Activated CD8-positive, alpha-beta memory T cell treated with anti-CD3 and anti-CD28 coated beads for 24 hours (primary cell): ENCODE measurements around the gene TEX19.

Experiments used
- DNase-seq: peaks from one replicate; pipeline ENCODE4 v3.0.0-alpha.2; 2020

TEX19 gene, protein sequence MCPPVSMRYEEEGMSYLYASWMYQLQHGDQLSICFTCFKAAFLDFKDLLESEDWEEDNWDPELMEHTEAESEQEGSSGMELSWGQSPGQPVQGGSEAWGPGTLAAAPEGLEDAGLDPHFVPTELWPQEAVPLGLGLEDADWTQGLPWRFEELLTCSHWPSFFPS

DNA sequence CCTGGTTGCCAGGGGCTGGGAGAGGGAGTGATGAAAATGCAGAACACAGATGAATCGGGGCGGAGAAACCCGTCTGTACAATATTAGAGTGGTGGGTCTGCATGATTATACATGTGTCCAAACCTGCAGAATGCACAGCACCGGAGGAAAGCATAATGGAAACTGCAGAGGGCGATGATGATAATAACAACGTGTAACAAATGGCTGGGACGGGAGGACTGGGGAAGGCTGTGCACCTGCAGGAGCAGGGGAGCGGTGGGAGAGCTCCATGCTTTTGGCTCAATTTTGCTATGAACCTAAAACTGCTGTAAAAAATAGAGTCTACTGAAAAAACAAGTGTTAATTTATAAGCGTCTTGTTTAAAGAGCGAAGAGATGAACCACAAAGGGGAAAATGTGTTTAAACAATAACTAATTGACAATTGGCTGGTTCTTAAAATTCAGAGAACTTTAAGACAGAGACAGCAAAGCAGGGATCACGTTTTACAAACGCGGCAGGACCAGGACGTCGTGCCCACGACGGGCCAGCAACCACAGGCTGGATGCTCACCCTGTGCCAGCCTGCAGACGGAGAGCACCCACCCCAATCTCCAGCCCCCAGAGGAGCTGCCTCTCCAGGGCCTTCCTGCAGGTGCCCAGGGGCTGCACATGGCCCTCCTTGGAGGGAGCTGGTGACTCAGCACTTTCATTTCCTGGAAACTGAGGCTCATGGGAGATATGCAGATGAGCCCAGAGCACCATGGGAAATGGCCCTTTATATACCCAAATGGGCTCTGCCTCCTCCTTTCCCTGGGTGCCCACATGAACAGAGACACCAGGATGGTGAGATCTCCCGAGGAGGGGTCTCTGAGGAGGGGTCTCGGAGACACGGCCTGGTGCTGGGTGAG lies at the start of gene TEX19:
Gene TEX19, plus strand, starts transcription at position 783 of the 886 bp plus-strand sequence. CDS start 2,904 bp downstream, outside the sequence.
- no peak for DNase-seq

DNA sequence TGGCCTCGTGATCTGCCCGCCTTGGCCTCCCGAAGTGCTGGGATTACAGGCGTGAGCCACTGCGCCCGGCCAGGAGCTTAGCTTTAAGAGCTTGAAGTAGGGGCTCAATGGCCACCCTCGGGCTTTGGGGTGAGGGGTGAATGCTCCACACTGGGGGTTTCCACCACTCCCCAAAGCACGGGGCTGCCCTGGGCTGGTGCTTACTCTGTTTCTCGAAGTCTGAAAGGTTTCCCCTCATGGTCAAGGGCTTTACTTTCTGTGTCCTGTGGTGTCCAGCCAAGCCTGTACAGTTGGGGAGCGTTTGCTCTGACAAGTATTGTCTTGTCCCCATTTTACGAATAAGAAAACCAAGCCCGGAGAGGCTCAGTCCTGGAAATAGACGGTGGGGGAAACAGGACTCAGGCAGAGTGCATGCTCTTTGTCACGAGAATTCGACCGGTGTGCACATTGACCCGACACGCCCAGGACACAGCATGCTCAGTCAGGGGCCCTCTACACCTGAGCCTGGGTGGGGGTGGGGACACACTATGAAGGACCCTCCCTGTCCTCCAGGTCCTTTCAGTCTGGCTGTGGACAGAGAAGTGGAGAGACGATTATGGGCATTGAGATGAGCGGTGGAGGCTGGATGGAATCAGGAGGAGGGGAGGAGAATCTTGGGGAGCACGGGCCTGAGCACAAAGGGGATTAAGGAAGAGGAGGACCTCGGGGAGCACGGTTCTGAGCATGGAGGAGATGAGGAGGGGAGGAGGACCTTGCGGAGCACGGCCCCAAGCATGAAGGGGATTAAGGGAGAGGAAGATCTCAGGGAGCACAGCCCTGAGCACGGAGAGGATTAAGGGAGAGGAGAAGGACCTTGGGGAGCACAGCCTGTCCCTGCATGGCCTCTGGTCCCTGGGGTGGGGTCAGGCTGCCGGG lies 49.1 kb upstream of the TEX19 start:
- no peak for DNase-seq

DNA sequence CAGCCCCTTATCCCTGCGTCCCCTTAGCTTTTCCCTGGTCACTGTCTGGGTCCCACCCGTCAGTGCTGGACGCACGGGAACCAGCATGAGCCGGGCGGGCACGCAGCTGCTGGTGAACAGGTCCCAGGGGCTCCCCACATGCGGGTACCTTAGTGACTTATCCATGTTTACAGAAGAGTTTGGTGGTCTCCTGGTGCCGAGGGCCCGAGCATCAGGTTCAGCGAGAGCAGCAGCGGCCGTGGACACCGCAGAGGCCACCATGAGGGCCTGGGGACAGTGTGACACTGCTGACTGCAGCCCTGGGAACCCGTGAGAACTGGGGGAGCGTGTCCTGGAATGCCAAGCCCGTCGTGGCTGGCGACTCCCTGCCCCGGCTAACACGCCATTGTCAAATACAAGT lies 48.2 kb upstream of the TEX19 start:
- no peak for DNase-seq

DNA sequence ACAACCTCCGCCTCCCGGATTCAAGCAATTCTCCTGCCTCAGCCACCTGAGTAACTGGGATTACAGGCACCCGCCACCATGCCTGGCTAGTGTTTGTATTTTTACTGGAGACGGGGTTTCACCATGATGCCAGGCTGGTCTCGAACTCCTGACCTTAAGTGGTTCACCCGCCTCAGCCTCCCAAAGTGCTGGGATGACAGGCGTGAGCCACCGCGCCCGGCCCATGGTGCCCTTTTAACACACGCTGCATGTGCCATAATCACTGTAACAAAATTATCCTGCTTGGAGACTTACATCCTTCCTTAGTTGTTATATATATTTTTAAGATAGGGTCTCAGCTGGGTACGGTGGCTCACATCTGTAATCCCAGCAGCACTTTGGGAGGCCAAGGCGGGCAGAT lies 47.1 kb upstream of the TEX19 start:
- no peak for DNase-seq

DNA sequence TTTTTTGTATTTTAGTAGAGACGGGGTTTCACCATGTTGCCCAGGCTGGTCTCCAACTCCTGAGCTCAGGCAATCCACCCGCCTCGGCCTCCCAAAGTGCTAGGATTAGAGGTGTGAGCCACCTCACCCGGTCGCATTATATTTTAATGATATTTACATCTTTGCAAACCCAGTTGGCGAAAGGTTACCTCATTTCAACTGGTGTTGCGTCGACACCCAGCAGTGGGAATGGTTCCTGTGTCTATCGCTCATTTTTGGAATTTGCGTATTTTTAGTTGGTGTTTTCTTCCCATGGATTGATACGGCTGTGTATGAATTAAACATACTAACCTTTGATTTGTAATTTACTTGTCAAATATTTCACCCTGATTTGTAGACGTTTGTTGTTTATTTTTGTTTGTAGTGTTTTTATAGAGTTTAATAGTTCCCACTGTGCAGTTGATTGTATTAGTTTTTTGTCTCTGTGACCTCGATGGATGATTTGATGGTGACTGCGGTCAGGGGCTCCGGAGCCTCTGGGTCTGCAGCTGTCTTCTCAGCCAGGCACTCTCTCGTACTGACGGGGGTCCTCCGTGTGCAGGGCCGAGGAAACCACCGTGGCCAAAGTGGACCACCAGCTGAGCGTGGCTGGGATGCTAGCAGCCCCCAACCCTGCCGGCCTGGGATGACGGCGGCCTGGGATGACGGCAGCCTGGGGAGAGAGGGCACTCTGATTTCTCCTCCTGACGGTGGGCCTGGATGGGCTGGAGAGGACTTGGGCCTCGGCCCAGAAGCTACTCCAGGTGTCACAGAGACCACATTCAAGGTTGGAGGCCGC lies 45.6 kb upstream of the TEX19 start:
- no peak for DNase-seq

DNA sequence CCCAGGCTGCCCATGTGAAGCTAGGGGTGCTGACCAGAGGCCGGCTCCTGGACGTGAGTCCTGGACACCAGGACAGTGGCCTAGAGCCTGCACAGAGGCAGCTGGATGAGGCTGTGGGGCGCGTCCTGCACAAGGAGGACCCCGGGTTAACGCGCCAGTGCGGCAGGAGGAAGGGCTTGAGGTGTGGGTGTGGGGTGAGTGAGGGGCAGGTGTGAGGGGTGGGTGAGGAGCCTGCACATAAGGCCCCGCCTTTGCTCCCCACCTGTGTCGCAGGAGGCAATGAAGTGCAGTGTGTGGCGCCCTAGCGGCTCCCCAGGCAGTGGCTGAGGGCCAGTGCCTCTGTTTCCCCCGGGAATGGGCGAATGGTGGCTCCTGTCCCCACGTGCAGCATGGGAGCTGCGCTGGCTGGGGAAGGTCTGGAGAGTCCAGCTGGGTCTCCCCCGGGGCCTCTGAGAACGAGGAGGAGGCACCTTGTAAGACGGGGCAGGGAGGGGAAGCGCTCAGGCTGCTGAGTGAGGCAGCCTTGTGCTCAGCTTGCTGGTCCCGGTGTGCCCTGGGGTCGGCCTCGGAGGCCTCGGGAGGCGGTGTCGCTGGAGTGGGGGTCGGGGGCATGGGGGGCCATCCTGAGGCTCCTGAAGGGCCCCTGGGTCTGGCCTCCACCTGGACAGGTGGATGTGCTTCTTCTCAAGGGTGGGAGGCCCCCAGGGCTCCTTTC lies 44.9 kb upstream of the TEX19 start:
- no peak for DNase-seq

DNA sequence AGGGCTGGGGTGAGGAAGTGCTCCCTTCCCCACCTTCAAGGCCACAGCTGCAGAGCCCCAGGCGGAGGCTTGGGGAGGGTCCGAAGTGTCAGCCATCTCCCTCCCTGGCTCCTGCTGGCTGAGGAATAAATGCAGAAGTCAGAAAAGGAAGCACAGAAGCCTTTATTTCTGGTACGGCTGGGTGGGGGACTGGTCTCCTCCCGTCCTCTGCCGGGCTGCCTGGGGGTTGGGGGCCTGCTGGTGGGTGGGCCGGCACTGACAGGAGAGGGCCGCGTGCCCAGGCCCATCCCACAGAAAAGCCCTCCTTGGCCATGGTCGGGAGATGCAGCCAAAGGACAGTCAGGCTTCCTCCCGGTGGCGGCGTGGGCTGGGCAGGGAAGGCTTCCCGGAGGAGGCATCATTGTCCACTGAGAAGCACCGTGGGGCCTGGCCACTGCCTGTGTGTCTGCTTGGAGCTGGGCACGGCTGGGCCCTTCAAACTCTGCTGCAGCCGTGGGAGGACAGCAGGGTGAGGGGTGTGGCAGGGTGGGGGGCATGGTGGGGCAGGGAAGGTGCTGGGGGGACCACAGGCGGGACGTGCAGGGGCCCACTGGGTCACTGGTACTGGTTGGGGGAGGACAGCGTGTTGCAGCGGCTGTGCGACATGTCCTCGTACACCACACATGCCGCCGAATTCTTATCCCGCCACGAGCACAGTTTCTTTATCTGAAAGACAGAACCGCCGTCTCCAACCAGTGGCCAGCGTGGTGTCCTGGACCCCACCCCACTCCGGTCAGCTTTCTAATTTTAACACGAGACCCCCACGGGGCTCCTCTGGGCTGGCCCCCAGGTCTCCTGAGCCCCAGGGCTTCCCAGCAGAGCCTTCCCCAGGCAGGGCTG lies 44.1 kb upstream of the TEX19 start:
- DNase-seq: no peak

DNA sequence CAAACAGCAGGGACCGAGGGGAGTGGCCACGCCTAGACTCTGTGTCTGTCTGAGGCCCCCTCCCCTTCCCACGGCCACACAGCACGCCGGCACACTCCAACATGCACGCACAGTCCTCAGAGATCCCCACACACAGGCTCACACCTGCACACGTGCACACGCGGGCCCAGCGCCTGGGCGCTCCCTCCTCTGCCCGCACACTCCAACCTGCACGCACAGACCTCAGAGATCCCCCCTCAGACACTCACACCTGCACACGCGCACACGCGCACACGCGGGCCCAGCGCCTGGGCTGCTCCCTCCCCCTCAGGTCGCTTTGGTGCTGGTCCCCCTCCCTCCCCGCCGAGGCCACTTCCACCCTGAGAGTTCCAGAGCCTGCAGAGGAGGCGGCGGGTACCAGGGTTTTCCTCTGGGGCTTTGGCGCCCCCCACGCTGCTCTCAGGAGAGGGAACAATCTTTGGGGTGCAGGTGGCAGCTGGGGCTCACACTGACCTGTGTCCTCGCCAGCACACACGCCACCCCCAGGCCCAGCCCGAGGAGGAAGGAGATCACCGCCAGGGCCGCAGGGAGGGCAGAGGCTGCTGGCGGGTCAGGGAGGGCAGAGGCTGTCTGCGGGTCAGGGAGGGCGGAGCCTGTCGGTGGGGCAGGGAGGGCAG lies 43.2 kb upstream of the TEX19 start:
- peak; percentile 85 for DNase-seq

DNA sequence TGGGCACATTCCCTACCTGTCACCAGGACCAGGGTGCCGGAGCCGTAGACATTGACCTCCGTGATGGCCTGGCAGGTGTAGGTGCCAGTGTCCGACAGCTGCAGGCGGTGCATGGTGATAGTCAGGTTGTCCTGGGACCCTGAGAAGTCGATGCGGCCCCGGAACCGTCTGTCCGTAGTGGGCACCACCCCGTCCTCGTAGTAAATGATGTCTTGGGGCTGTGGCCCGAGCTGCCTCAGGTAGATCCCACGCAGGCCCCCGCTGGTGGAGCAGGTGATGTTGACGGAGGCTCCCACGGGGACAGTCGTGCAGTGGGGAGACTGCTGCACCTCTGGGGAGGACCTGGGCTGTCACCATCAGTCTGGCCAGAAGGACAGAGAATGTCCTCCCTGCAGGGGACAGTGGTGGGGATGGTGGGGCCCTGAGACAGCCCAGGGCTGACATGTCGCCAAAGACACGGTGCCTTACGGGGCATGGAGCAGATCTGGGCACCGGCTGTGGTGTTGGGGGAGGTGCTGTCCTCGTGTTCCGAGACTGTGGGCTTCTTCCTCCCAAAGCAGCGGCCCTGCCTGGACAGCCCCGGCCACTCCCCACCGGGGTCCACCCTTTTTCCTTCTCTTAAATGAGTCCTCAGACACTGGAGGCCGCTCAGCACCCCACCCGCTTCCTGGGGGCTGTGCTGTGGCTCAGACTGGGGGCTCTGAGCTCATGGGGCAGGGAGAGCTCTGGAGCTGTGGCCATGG lies 42.2 kb upstream of the TEX19 start:
- peak; percentile 77 for DNase-seq

DNA sequence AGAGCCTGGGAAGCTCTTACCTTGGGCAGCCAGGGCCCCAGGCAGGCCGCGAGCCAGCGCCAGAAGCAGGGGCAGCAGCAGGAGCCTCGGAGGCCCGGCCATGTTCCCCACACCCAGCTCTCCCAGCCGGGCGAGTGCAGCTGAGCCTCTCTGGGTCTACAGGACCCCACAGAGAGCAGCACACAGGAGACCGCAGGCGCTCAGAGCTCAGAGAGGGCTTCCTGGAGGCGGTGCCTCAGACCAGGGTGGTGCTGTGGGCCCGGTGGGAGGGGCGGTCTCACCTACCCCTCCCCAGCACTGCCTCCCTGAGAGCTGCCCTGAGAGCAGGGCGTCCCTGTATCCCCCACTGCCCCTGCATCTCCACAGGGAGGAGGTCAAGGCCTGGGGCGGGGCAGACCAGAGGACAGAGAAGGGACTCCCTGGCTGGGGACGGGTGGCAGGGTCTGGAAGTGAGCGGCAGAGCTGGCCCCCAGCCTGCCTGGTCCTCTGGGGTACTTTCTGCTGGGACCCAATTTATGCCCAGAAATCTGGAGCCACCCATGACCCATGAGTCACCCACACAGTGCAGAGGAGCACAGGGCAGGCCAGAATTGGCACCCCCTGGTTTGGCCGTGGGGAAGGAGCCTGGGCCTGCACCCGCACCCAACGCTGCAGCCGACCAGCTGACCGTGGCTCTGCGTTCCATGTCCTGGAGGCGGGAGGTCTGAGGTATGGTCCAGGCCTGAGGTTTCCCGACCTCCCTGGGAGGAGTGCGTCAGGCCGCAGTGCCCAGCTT lies 41.5 kb upstream of the TEX19 start, which contains the start of gene CD7:
Gene CD7, minus strand, starts transcription at position 215 of the 775 bp plus-strand sequence. Its CDS starts 113 bp downstream, at position 102.
- peak; percentile 88 for DNase-seq

DNA sequence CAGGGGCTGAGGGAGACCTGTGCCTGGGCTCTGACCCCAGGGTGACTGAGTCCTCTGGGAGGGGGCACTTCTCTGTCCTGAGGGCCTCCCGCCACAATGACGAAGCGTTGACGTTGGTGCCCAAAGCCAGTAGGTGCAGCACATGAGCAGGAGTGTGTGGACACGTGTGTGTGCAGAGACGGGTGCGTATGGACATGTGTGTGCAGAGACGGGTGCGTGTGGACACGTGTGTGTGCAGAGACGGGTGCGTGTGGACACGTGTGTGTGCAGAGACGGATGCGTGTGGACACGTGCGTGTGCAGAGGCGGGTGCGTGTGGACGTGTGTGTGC lies 40.9 kb upstream of the TEX19 start:
- DNase-seq: no peak

DNA sequence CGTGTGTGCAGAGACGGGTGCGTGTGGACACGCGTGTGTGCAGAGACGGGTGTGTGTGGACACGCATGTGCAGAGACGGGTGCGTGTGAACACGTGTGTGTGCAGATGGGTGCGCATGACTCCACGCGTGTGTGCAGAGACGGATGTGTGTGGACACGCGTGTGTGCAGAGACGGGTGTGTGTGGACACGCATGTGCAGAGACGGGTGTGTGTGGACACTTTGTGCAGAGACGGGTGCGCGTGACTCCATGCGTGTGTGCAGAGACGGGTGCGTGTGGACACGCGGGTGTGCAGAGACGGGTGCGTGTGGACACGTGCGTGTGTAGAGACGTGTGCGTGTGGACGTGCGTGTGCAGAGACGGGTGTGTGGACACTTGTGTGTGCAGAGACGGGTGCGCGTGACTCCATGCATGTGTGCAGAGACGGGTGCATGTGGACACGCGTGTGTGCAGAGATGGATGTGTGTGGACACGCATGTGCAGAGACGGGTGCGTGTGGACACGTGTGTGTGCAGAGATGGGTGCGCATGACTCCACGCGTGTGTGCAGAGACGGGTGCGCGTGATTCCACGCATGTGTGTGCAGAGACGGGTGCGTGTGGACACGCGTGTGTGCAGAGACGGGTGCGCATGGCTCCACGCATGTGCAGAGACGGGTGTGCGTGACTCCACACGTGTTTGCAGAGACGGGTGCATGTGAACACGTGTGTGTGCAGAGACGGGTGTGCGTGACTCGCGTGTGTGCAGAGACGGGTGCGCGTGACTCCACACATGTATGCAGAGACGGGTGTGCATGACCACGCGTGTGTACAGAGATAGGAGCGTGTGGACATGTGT lies 40.1 kb upstream of the TEX19 start:
- no peak for DNase-seq

DNA sequence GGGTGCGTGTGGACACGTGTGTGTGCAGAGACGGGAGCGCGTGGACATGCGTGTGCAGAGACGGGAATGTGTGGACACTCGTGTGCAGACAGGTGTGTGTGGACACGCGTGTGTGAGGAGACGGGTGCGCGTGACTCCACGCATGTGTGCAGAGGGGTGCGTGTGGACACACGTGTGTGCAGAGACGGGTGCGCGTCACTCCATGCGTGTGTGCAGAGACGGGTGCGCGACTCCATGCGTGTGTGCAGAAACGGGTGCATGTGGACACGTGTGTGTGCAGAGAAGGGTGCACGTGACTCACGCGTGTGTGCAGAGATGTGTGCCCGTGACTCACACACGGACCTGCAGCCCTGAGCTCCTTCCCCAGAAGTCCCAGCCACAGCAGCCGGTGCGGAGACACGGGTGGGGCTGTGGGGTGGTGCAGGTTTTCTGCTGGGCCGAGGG lies 39.4 kb upstream of the TEX19 start:
- DNase-seq: no peak

DNA sequence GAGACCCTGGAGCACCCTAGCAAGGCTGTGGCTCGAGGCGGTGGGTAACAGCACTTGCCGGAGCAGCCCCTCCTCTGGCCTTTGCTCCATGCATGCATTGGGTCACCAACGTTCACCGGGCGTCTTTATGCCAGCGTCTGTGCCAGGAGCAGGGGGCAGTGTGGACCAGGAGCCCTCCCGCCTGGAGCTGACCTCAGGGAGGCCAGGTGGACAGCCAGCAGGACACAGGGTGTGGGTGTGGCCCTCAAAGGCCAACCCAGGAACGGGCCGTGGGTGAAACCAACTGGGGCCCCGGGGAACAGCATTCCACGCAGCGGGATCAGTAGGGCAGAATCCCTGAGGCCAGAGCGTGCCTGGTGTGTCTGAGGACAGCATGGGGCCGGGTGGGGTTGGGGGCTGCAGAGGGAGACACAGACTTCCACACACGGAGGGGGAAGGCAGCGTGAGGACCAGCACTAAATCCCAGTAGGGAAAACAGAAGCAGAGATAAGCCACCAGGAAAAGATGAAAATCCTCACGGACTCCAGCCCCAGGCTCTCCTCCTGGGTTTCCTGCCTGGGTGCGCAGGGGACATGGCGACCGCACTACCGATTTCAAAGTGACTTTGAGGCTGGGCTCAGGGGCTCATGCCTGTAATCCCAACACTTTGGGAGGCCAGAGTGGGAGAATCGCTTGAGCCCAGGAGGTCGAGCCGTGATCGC lies 38.8 kb upstream of the TEX19 start:
- no peak for DNase-seq

DNA sequence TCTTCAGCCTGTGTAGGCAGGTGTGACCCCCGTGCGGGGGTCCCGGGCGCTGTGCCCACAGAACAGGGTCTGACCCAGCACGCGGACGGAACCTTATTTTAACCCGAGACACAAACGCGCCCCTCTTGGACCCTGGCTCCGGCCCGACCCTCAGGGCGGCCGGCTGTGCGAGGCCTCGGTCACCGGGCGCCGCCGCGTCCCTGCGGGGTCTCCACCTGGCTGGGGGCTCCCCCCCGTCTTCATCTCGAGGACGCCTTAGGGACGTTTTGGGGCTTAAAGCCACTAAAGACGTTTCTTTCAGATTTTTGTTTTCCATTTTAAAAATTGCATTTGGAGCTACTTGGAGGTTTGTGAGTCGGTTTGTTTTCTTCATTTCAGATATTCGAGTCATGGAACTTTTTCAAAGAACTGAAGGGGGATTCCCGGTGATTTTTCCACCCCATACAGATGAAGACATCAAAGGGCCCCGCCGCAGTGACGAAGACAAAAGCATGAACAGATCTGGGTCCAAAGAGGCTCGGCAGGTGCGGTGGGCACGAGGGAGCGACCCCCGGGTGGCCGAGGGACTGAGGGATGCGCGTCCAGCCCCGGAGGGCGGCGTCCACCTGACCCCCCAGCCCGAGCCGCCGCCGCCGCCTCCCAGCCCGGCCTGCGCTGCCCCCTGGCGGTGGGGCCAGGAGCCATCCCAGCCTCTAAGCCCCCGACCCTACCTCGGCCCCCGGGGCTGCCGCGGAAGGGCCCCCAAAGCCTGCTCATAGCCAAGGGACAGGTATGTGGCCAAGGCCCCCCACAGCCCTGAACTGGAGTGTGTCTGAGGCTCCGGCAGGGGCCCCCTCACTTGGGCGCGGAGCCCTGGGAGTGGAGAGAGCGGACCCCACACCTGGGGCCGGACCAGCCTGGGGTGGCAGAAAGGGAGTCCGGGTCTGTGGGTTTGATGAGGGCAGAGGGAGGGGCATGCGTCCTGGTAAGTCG lies 37.8 kb upstream of the TEX19 start:
- DNase-seq: peak; percentile 91
